HEK293T (cell line): ENCODE measurements around the gene FBRSL1.

ENCODE experiments used
- ARNT ChIP-seq: fragments of 450-650 bp; IDR thresholded peaks from 2 replicates; pipeline ENCODE4 v1.6.1; 2017; ENCODE audit warnings: mild to moderate bottlenecking
- ELF4 ChIP-seq: fragments of 450-650 bp; IDR thresholded peaks from 2 replicates; pipeline ENCODE4 v1.6.1; 2017; ENCODE audit warnings: antibody characterized with exemption
- FOXA1 ChIP-seq: fragments of 450-650 bp; IDR thresholded peaks from 2 replicates; pipeline ENCODE4 v1.6.1; 2016; ENCODE audit warnings: mild to moderate bottlenecking
- FOXK2 ChIP-seq: fragments of 450-650 bp; IDR thresholded peaks from 2 replicates; pipeline ENCODE4 v1.6.1; 2016; ENCODE audit warnings: mild to moderate bottlenecking
- FOXM1 ChIP-seq: fragments of 450-650 bp; IDR thresholded peaks from 2 replicates; pipeline ENCODE4 v1.6.1; 2017; ENCODE audit warnings: mild to moderate bottlenecking, borderline replicate concordance
- HDGF ChIP-seq: fragments of 450-650 bp; IDR thresholded peaks from 2 replicates; pipeline ENCODE4 v1.6.1; 2017; ENCODE audit warnings: antibody characterized with exemption, borderline replicate concordance
- L3MBTL2 ChIP-seq: fragments of 450-650 bp; conservative IDR thresholded peaks from 2 replicates; pipeline ENCODE4 v1.6.1; 2016; ENCODE audit warnings: mild to moderate bottlenecking
- LEF1 ChIP-seq: fragments of 450-650 bp; IDR thresholded peaks from 2 replicates; pipeline ENCODE4 v1.6.1; 2017; ENCODE audit warnings: mild to moderate bottlenecking, borderline replicate concordance
- NFRKB ChIP-seq: fragments of 450-650 bp; IDR thresholded peaks from 2 replicates; pipeline ENCODE4 v1.6.1; 2016; ENCODE audit warnings: mild to moderate bottlenecking, moderate library complexity
- PKNOX1 ChIP-seq: fragments of 450-650 bp; IDR thresholded peaks from 2 replicates; pipeline ENCODE4 v1.6.1; 2016
- SP1 ChIP-seq: fragments of 450-650 bp; IDR thresholded peaks from 2 replicates; pipeline ENCODE4 v1.6.1; 2017
- SUZ12 ChIP-seq: fragments of 450-650 bp; IDR thresholded peaks from 2 replicates; pipeline ENCODE4 v1.6.1; 2016; ENCODE audit warnings: mild to moderate bottlenecking
- TARDBP ChIP-seq: fragments of 450-650 bp; IDR thresholded peaks from 2 replicates; pipeline ENCODE4 v1.6.1; 2016
- ZNF384 ChIP-seq: fragments of 450-650 bp; IDR thresholded peaks from 2 replicates; pipeline ENCODE4 v1.6.1; 2016

DNA sequence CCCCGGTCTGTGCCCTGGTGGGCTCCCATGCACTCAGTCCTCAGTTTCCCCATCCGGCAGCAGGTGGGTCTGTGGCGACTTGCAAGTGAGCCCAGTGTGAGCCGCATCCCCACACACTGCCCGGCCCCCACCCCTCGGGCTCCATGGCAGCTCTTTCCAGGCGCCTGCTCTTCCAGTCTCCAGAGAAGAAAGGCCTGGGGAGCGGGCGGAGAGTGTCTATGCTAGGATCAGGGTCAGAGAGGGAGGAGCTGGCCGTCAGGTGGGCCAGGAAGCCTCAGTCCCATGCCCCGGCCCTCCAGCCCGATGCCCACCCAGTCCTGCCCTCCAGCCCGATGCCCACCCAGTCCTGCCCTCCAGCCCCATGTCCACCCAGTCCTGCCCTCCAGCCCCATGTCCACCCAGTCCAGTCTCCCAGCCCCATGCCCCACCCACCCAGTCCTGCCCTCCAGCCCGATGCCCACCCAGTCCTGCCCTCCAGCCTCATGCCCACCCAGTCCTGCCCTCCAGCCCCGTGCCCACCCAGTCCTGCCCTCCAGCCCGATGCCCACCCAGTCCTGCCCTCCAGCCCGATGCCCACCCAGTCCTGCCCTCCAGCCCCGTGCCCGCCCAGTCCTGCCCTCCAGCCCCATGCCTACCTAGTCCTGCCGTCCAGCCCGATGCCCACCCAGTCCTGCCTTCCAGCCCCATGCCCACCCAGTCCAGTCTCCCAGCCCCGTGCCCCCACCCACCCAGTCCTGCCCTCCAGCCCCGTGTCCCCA is 49.2 kb downstream of the FBRSL1 start:
- no peak for TF ChIP-seq SUZ12
- TF ChIP-seq FOXK2, result no peak
- TF ChIP-seq LEF1, result no peak
- TF ChIP-seq NFRKB, result no peak
- TF ChIP-seq FOXM1, result no peak
- TF ChIP-seq FOXA1, result no peak
- no peak for TF ChIP-seq PKNOX1
- TF ChIP-seq HDGF, result no peak
- no peak for TF ChIP-seq L3MBTL2
- no peak for TF ChIP-seq ARNT
- TF ChIP-seq SP1, result no peak
- TF ChIP-seq ZNF384, result no peak
- no peak for TF ChIP-seq ELF4
- no peak for TF ChIP-seq TARDBP
